Skeletal muscle satellite cell (primary cell): ENCODE data around the gene OTOGL.
"Not testable (repeated sequence)": the region's sequence is repeated elsewhere in the genome, so short reads cannot be mapped to it uniquely, and the experiment has no call there.

Experiments
- H3K27me3 ChIP-seq: 2 replicates; pipeline ENCODE4 v1.7.0; 2013; ENCODE audit warnings: low read length; ENCODE audit not compliant: control insufficient read depth, insufficient read depth
- H3K36me3 ChIP-seq: 2 replicates; pipeline ENCODE4 v1.7.0; 2013; ENCODE audit warnings: mild to moderate bottlenecking, control low read depth, low read length; ENCODE audit not compliant: insufficient read depth
- H3K4me1 ChIP-seq: 2 replicates; pipeline ENCODE4 v1.7.0; 2013; ENCODE audit warnings: low read length; ENCODE audit not compliant: control insufficient read depth, insufficient read depth
- H3K4me2 ChIP-seq: 2 replicates; pipeline ENCODE4 v1.7.0; 2013; ENCODE audit warnings: mild to moderate bottlenecking, low read length
- H3K4me3 ChIP-seq: 2 replicates; pipeline ENCODE4 v1.7.0; 2013; ENCODE audit warnings: low read length
- H3K9ac ChIP-seq: 2 replicates; pipeline ENCODE4 v1.7.0; 2013; ENCODE audit warnings: mild to moderate bottlenecking, low read depth, low read length, moderate library complexity
- H3K9me3 ChIP-seq: replicated peaks from 2 replicates; pipeline ENCODE4 v1.7.0; 2013; ENCODE audit warnings: mild to moderate bottlenecking, control low read depth, low read length

The OTOGL gene

DNA sequence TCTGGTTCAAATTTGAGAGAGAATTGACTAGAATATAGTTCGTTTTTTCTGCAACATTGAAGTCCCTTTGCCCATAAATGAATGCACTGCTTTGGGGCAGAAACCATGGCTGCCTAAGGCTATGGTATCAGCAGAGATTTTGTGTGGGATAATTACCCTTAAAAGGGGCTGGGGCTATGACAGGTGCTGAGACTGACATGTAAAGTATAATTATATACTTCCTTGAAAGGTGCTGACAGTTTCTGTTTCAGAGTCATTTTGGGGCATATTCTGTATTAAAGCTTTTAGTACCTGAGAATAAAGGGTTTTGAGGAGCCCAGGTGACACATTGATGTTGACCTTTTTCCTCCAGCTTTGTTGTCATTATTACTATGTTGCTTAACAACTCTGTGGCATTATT, 194.4 kb downstream of the OTOGL start:
- Histone ChIP-seq H3K27me3 (no peaks in the 10 kb centered on the region), H3K4me2 (no peak overlapping the region), H3K36me3 (no peaks in the 10 kb centered on the region), H3K9me3 (no peaks in the 10 kb centered on the region), H3K9ac (no peak overlapping the region), H3K4me1 (no peaks in the 10 kb centered on the region), H3K4me3 (no peak overlapping the region)

- Histone ChIP-seq H3K9ac (no peak overlapping the region), H3K36me3 (no peaks in the 10 kb centered on the region), H3K4me2 (no peak overlapping the region), H3K4me3 (no peak overlapping the region), H3K9me3 (no peaks in the 10 kb centered on the region), H3K27me3 (no peaks in the 10 kb centered on the region), H3K4me1 (no peaks in the 10 kb centered on the region)
Measured at GRCh38 chr12:80299219-80299618, 199.9 kb downstream of the OTOGL start.

DNA sequence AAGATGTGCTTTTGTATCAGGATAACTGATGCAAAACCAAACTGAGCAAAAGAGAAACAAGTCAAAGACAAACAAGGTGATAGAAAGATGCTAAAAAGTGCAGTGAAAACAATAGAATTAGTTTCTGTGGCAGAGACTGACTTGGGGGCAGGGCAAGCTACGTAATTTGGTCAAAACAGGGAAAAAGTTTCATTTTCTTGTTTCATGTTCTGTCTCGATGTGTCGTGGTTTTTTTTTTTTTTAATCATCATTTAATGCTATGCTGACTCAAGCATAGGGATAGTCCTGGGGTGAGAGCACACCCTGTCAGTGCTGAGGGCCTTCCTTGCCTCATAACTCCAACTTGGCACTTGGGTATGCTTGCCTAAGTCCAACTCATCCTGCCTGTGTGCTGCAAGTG, 200.6 kb downstream of the OTOGL start:
- Histone ChIP-seq H3K36me3 (no peaks in the 10 kb centered on the region), H3K4me3 (no peak overlapping the region), H3K9ac (no peak overlapping the region), H3K27me3 (no peaks in the 10 kb centered on the region), H3K4me2 (no peak overlapping the region), H3K9me3 (no peaks in the 10 kb centered on the region), H3K4me1 (no peaks in the 10 kb centered on the region)

DNA sequence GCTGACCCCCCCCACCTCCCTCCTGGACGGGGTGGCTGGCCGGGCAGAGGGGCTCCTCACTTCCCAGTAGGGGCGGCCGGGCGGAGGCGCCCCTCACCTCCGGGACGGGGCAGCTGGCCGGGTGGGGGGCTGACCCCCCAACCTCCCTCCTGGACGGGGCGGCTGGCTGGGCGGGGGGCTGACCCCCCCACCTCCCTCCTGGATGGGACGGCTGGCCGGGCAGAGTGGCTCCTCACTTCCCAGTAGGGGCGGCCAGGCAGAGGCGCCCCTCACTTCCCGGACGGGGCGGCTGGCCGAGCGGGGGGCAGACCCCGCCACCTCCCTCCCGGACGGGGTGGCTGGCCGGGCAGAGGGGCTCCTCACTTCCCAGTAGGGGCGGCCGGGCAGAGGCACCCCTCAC, 208.1 kb downstream of the OTOGL start:
- not testable (repeated sequence) for H3K4me3 ChIP-seq, H3K36me3 ChIP-seq, H3K9me3 ChIP-seq, H3K9ac ChIP-seq, H3K27me3 ChIP-seq, H3K4me2 ChIP-seq, H3K4me1 ChIP-seq

DNA sequence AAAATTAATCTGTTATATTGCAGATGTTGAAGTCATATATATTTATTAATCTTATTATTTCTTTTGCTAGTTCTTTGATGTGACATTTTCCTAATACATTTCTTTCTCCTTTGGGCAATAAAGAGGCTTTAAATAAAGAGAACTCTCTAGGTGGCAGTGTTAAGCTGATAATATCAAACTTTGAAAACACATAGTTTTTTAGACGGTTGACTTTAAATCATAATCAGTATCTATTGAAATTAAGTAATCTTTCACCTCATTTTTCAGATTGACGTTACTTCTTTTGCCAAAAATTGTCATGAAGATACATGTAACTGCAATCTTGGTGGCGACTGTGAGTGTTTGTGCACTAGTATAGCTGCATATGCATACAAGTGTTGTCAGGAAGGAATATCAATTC, 213.9 kb downstream of the OTOGL start:
- no peak overlapping the region for H3K4me3 ChIP-seq
- no peaks in the 10 kb centered on the region for H3K9me3 ChIP-seq
- H3K4me1 ChIP-seq, result no peaks in the 10 kb centered on the region
- no peaks in the 10 kb centered on the region for H3K36me3 ChIP-seq
- no peak overlapping the region for H3K9ac ChIP-seq
- H3K27me3 ChIP-seq, result no peaks in the 10 kb centered on the region
- no peak overlapping the region for H3K4me2 ChIP-seq

GRCh38 chr12:80314741-80315140, 215.4 kb downstream of the OTOGL start:
- Histone ChIP-seq H3K4me2 (no peak overlapping the region), H3K4me1 (no peaks in the 10 kb centered on the region), H3K9me3 (no peaks in the 10 kb centered on the region), H3K4me3 (no peak overlapping the region), H3K36me3 (no peaks in the 10 kb centered on the region), H3K27me3 (no peaks in the 10 kb centered on the region), H3K9ac (no peak overlapping the region)

DNA sequence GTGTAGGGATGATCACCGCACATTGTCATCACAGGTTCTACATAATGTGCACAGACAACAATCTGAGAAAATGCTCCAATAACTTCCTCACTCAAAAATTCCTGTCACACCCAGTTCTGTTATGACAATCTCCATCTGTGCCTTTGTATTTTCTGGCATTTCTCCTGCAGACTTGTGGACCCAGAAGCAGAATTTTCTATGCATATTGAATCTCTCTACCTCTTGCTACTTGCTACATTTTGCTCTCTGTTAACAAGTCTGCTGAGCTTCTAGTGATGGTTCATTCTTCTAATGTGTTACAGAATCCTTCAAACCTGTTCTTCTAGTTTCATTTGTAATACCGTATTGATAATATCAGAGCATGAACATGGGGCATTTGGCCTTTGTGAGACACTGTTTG, 216.9 kb downstream of the OTOGL start:
- Histone ChIP-seq H3K9ac (no peak overlapping the region), H3K4me2 (no peak overlapping the region), H3K27me3 (no peaks in the 10 kb centered on the region), H3K9me3 (no peaks in the 10 kb centered on the region), H3K4me1 (no peaks in the 10 kb centered on the region), H3K36me3 (no peaks in the 10 kb centered on the region), H3K4me3 (no peak overlapping the region)

DNA sequence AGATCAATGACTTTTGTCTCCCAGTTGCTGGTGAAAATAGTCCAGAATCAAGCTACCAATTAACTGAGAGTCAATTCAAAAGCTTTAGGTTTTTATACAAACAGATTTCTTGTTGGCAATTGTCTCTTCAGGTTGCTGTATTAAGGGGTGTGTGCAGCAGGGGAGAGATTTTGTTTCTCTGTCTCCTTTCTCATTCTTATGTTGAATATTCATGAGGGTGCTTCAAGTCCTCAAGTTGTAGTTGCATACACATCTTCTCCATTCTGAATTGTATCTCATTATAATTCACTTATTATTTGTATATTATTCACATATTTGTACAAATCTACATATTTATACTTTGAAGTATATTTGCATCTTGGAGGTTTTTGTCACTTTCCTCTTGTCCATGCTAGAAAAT, 218.0 kb downstream of the OTOGL start:
- no peak overlapping the region for H3K4me2 ChIP-seq
- no peak overlapping the region for H3K9ac ChIP-seq
- H3K36me3 ChIP-seq, result no peaks in the 10 kb centered on the region
- H3K4me3 ChIP-seq, result no peak overlapping the region
- H3K27me3 ChIP-seq, result no peaks in the 10 kb centered on the region
- H3K9me3 ChIP-seq, result no peaks in the 10 kb centered on the region
- H3K4me1 ChIP-seq, result peaks cover 4% of the 10 kb centered on the region

GRCh38 chr12:80317899-80318298, 218.6 kb downstream of the OTOGL start:
- no peak overlapping the region for H3K4me2 ChIP-seq
- H3K4me3 ChIP-seq, result no peak overlapping the region
- no peaks in the 10 kb centered on the region for H3K9me3 ChIP-seq
- no peaks in the 10 kb centered on the region for H3K36me3 ChIP-seq
- H3K9ac ChIP-seq, result no peak overlapping the region
- no peaks in the 10 kb centered on the region for H3K27me3 ChIP-seq
- peaks cover 4% of the 10 kb centered on the region for H3K4me1 ChIP-seq

- no peaks in the 10 kb centered on the region for H3K9me3 ChIP-seq
- no peak overlapping the region for H3K9ac ChIP-seq
- no peaks in the 10 kb centered on the region for H3K27me3 ChIP-seq
- H3K4me2 ChIP-seq, result no peak overlapping the region
- no peaks in the 10 kb centered on the region for H3K36me3 ChIP-seq
- no peak overlapping the region for H3K4me3 ChIP-seq
- H3K4me1 ChIP-seq, result peaks cover 4% of the 10 kb centered on the region
Measured at GRCh38 chr12:80320121-80320678, 220.9 kb downstream of the OTOGL start.

- Histone ChIP-seq H3K4me2 (no peak overlapping the region), H3K4me3 (no peak overlapping the region), H3K36me3 (no peaks in the 10 kb centered on the region), H3K9me3 (no peaks in the 10 kb centered on the region), H3K27me3 (no peaks in the 10 kb centered on the region), H3K9ac (no peak overlapping the region), H3K4me1 (peaks cover 4% of the 10 kb centered on the region)
Measured at GRCh38 chr12:80321653-80322052, 222.3 kb downstream of the OTOGL start.

GRCh38 chr12:80325167-80325959, 226.0 kb downstream of the OTOGL start:
- peaks cover 4% of the 10 kb centered on the region for H3K4me1 ChIP-seq
- no peak overlapping the region for H3K4me2 ChIP-seq
- no peaks in the 10 kb centered on the region for H3K36me3 ChIP-seq
- no peaks in the 10 kb centered on the region for H3K9me3 ChIP-seq
- H3K9ac ChIP-seq, result no peak overlapping the region
- H3K4me3 ChIP-seq, result no peak overlapping the region
- no peaks in the 10 kb centered on the region for H3K27me3 ChIP-seq
